ENCODE measurements around the gene ORC1. TPM values are rescaled to one million over a fixed set of nuclear protein-coding genes. Genes with fewer than 3 reads are reported as not detected.

Gene ORC1
- total RNA-seq, 4 donors from 2014 or later: 0.19 to 0.85 (median 0.66) TPM

GRCh38 chr1:52357397-52357796 is 46.8 kb downstream of the ORC1 start:
- no peak for TF ChIP-seq CTCF (IDR thresholded peaks at IDR 0.05; ENCODE audit: low read depth)

GRCh38 chr1:52356818-52357355 is 47.3 kb downstream of the ORC1 start:
- no peak for TF ChIP-seq CTCF (IDR thresholded peaks at IDR 0.05; ENCODE audit: low read depth)

GRCh38 chr1:52355847-52356505 is 48.2 kb downstream of the ORC1 start:
- TF ChIP-seq CTCF (IDR thresholded peaks at IDR 0.05; ENCODE audit: low read depth): no peak

- no peak for TF ChIP-seq CTCF (IDR thresholded peaks at IDR 0.05; ENCODE audit: low read depth)
Measured at GRCh38 chr1:52355436-52355835, 48.8 kb downstream of the ORC1 start.

- no peak for TF ChIP-seq CTCF (IDR thresholded peaks at IDR 0.05; ENCODE audit: low read depth)
Measured at GRCh38 chr1:52352690-52353089, 51.5 kb downstream of the ORC1 start.

- TF ChIP-seq CTCF (IDR thresholded peaks at IDR 0.05; ENCODE audit: low read depth): no peak
Measured at GRCh38 chr1:52348704-52349300, 55.4 kb downstream of the ORC1 start.

- TF ChIP-seq CTCF (IDR thresholded peaks at IDR 0.05; ENCODE audit: low read depth): no peak
Measured at GRCh38 chr1:52346653-52347052, 57.6 kb downstream of the ORC1 start.
